GM23338 (cell line): ENCODE results near the gene EXPH5. TPM values are rescaled to one million over a fixed set of nuclear protein-coding genes. Genes with fewer than 3 reads are reported as not detected.

Source experiments
- ATAC-seq: fragments of 200-7000 bp; cut with Tn5 transposase; 3 replicates; pipeline ENCODE4 v1.9.1; 2020
- DNase-seq: peaks from one replicate; pipeline ENCODE4 v3.0.0-alpha.2; 2015; ENCODE audit warnings: low spot score
- H2AFZ ChIP-seq: fragments of 200-600 bp; sonication (generic); 2 replicates; pipeline ENCODE4 v1.8.0; 2016; ENCODE audit warnings: antibody characterized with exemption, mild to moderate bottlenecking, moderate library complexity
- H3F3A ChIP-seq: fragments of 200-600 bp; sonication (generic); replicated peaks from 2 replicates; pipeline ENCODE4 v1.8.0; 2017; ENCODE audit warnings: antibody characterized with exemption, mixed run types, low read depth
- H3K27ac ChIP-seq: fragments of 200-600 bp; sonication (generic); 2 replicates; pipeline ENCODE4 v1.6.1; 2016; ENCODE audit warnings: low read depth
- H3K27me3 ChIP-seq: fragments of 200-600 bp; sonication (generic); 2 replicates; pipeline ENCODE4 v1.8.0; 2016; ENCODE audit warnings: mild to moderate bottlenecking, mixed run types, moderate library complexity; ENCODE audit not compliant: insufficient read depth
- H3K36me3 ChIP-seq: fragments of 200-600 bp; sonication (generic); 2 replicates; pipeline ENCODE4 v1.8.0; 2016; ENCODE audit warnings: mild to moderate bottlenecking; ENCODE audit not compliant: insufficient read depth
- H3K4me1 ChIP-seq: fragments of 200-600 bp; sonication (generic); 2 replicates; pipeline ENCODE4 v1.8.0; 2016; ENCODE audit warnings: mild to moderate bottlenecking, moderate library complexity; ENCODE audit not compliant: insufficient read depth
- H3K4me2 ChIP-seq: fragments of 200-600 bp; sonication (generic); 2 replicates; pipeline ENCODE4 v1.7.1; 2017; ENCODE audit warnings: mixed run types
- H3K4me3 ChIP-seq: fragments of 200-600 bp; sonication (generic); 2 replicates; pipeline ENCODE4 v1.6.1; 2016; ENCODE audit warnings: mixed run types
- H3K79me2 ChIP-seq: fragments of 200-600 bp; sonication (generic); replicated peaks from 2 replicates; pipeline ENCODE4 v1.8.0; 2017; ENCODE audit warnings: mild to moderate bottlenecking; ENCODE audit not compliant: insufficient read depth
- H3K9me2 ChIP-seq: fragments of 200-600 bp; sonication (generic); 2 replicates; pipeline ENCODE4 v1.8.0; 2017; ENCODE audit not compliant: insufficient read depth
- H4K20me1 ChIP-seq: fragments of 200-600 bp; sonication (generic); replicated peaks from 2 replicates; pipeline ENCODE4 v1.8.0; 2017; ENCODE audit warnings: mild to moderate bottlenecking; ENCODE audit not compliant: insufficient read depth
- H3K27ac Mint-ChIP-seq: 2 replicates; pipeline ENCODE4 v1.8.0; 2020; ENCODE audit warnings: inconsistent platforms, mild to moderate bottlenecking, moderate library complexity, mixed read lengths
- H3K27me3 Mint-ChIP-seq: 3 replicates; pipeline ENCODE4 v1.8.0; 2022; ENCODE audit warnings: low read depth, mild to moderate bottlenecking, moderate library complexity, mixed read lengths, inconsistent platforms; ENCODE audit not compliant: insufficient read depth, poor library complexity
- H3K36me3 Mint-ChIP-seq: 3 replicates; pipeline ENCODE4 v1.8.0; 2021; ENCODE audit warnings: low read depth, mild to moderate bottlenecking, inconsistent platforms, moderate library complexity, mixed read lengths
- H3K4me1 Mint-ChIP-seq: 3 replicates; pipeline ENCODE4 v1.8.0; 2020; ENCODE audit warnings: mild to moderate bottlenecking, inconsistent platforms, mixed read lengths
- H3K4me3 Mint-ChIP-seq: 3 replicates; pipeline ENCODE4 v1.8.0; 2021; ENCODE audit warnings: moderate library complexity, mild to moderate bottlenecking, inconsistent platforms, mixed read lengths
- H3K9me3 Mint-ChIP-seq: 3 replicates; pipeline ENCODE4 v1.8.0; 2020; ENCODE audit warnings: moderate library complexity, mild to moderate bottlenecking, inconsistent platforms, mixed read lengths
- CREB1 ChIP-seq: fragments of 250-450 bp; sonication (Bioruptor Pico); IDR thresholded peaks from 2 replicates; pipeline ENCODE4 v1.5.0; 2020; ENCODE audit warnings: low read depth, mild to moderate bottlenecking, moderate library complexity
- CTCF ChIP-seq, 2 experiments: fragments of 200-600 bp in 1 of 2; sonication (generic) in 1 of 2; conservative IDR thresholded peaks; 2 replicates each; pipeline versions ENCODE4 v1.5.1 to v1.6.1; 2016 to 2017; ENCODE audit warnings: antibody characterized with exemption in 2 of 2, low read depth in 2 of 2, mild to moderate bottlenecking in 2 of 2, moderate library complexity in 1 of 2
- ETS1 ChIP-seq: IDR thresholded peaks from 2 replicates; pipeline ENCODE4 v1.6.1; 2016; ENCODE audit warnings: antibody characterized with exemption
- EZH2 ChIP-seq: fragments of 200-600 bp; sonication (generic); IDR thresholded peaks from one replicate; pipeline ENCODE4 v1.8.0; 2017; ENCODE audit warnings: antibody characterized with exemption, mild to moderate bottlenecking, low read depth; ENCODE audit not compliant: unreplicated experiment
- EZH2phosphoT487 ChIP-seq: fragments of 200-600 bp; sonication (generic); IDR thresholded peaks from one replicate; pipeline ENCODE4 v1.8.1; 2018; ENCODE audit warnings: antibody characterized with exemption; ENCODE audit not compliant: unreplicated experiment
- JUNB ChIP-seq: IDR thresholded peaks from one replicate; pipeline ENCODE4 v1.6.1; 2016; ENCODE audit warnings: antibody characterized with exemption; ENCODE audit not compliant: unreplicated experiment
- NANOG ChIP-seq: IDR thresholded peaks from 2 replicates; pipeline ENCODE4 v1.6.1; 2016; ENCODE audit warnings: antibody characterized with exemption, borderline replicate concordance
- POLR2AphosphoS5 ChIP-seq: IDR thresholded peaks from 2 replicates; pipeline ENCODE4 v1.6.1; 2016; ENCODE audit warnings: antibody characterized with exemption, low read depth
- STAT1 ChIP-seq: IDR thresholded peaks from one replicate; pipeline ENCODE4 v1.6.1; 2016; ENCODE audit warnings: antibody characterized with exemption; ENCODE audit not compliant: unreplicated experiment
- ZNF114 ChIP-seq: fragments of 250-450 bp; sonication (Bioruptor Pico); IDR thresholded peaks from 2 replicates; pipeline ENCODE4 v1.5.0; 2020; ENCODE audit warnings: mild to moderate bottlenecking, moderate library complexity
- ZNF331 ChIP-seq: fragments of 250-450 bp; sonication (Bioruptor Pico); IDR thresholded peaks from 2 replicates; pipeline ENCODE4 v1.5.0; 2020; ENCODE audit warnings: low read depth, mild to moderate bottlenecking, moderate library complexity
- ZNF462 ChIP-seq: fragments of 250-450 bp; sonication (Bioruptor Pico); IDR thresholded peaks from 2 replicates; pipeline ENCODE4 v1.5.0; 2020; ENCODE audit warnings: mild to moderate bottlenecking, moderate library complexity
- polyA plus RNA-seq: library from polyadenylated mRNA; unstranded; fragments of >200 nt; fragmentation: Nextera tagmentation; extraction: Ambion mirVana; gene quantifications from 2 replicates; pipeline ENCODE4 v1.2.1, GENCODE V29; 2016
- total RNA-seq: library from RNA; depleted of rRNA; stranded (reverse); fragments of >200 nt; shearing (Covaris generic); gene quantifications from 2 replicates; pipeline ENCODE4 v1.2.3, GENCODE V29; 2014

EXPH5 gene
- total and polyA plus RNA-seq, 2 experiments from 2014 or later: 3.6 to 12.6 TPM

- no peak for TF ChIP-seq CTCF (conservative IDR thresholded peaks at IDR 0.05; ENCODE audit: low read depth in 2 of 2)
- no peak for TF ChIP-seq EZH2phosphoT487
- TF ChIP-seq ZNF331: no peak
- no peak for TF ChIP-seq STAT1
- TF ChIP-seq ZNF462 (CRISPR knock-in tag): no peak
- no peak for TF ChIP-seq CREB1 (CRISPR knock-in tag)
- TF ChIP-seq EZH2: no peak
These were observed 98.2 kb downstream of the EXPH5 start (continued) for GRCh38 chr11:108495326-108495725.

- no peaks in the 10 kb centered on the region for H3K79me2 ChIP-seq
- H3K27ac Mint-ChIP-seq: no peak overlapping the region
- no peaks in the 10 kb centered on the region for H3K36me3 Mint-ChIP-seq
- no peaks in the 10 kb centered on the region for H3K9me3 Mint-ChIP-seq
- 0 out of 2 replicates have a peak, but pooled peaks cover 4% of the 10 kb centered on the region for H3F3A ChIP-seq
- H3K27ac ChIP-seq: no peak overlapping the region
- H3K4me3 ChIP-seq: no peak overlapping the region
- no peak overlapping the region for H3K4me3 Mint-ChIP-seq
- H3K27me3 ChIP-seq: peaks cover 4% of the 10 kb centered on the region; the same call in 1 of the 2 replicates
- DNase-seq (no peak), ATAC-seq (no peak)
- no peaks in the 10 kb centered on the region for H4K20me1 ChIP-seq
- peaks cover 12% of the 10 kb centered on the region; the same call in 2 of the 3 replicates for H3K4me1 Mint-ChIP-seq
- H3K9me2 ChIP-seq: no peaks in the 10 kb centered on the region
- H3K4me1 ChIP-seq: peaks cover 9% of the 10 kb centered on the region
- peaks cover 12% of the 10 kb centered on the region for H3K27me3 Mint-ChIP-seq
- H3K4me2 ChIP-seq: no peak overlapping the region
- H2AFZ ChIP-seq: no peak overlapping the region
- H3K36me3 ChIP-seq: no peaks in the 10 kb centered on the region
- TF ChIP-seq ZNF331: no peak
- TF ChIP-seq STAT1: no peak
- TF ChIP-seq EZH2: no peak
- no peak for TF ChIP-seq EZH2phosphoT487
- TF ChIP-seq NANOG: no peak
- no peak for TF ChIP-seq JUNB
- TF ChIP-seq CTCF (conservative IDR thresholded peaks at IDR 0.05; ENCODE audit: low read depth in 2 of 2): no peak
- TF ChIP-seq ZNF114 (CRISPR knock-in tag): no peak
- no peak for TF ChIP-seq ETS1
- TF ChIP-seq POLR2AphosphoS5: no peak
- TF ChIP-seq CREB1 (CRISPR knock-in tag): no peak
These were observed 99.4 kb downstream of the EXPH5 start for GRCh38 chr11:108494182-108494581.
